Measurements from ENCODE around the gene NNMT. TPM values are rescaled to one million over a fixed set of nuclear protein-coding genes. Genes with fewer than 3 reads are reported as not detected.

The NNMT gene
- not detected in 2 replicates for total RNA-seq

DNA sequence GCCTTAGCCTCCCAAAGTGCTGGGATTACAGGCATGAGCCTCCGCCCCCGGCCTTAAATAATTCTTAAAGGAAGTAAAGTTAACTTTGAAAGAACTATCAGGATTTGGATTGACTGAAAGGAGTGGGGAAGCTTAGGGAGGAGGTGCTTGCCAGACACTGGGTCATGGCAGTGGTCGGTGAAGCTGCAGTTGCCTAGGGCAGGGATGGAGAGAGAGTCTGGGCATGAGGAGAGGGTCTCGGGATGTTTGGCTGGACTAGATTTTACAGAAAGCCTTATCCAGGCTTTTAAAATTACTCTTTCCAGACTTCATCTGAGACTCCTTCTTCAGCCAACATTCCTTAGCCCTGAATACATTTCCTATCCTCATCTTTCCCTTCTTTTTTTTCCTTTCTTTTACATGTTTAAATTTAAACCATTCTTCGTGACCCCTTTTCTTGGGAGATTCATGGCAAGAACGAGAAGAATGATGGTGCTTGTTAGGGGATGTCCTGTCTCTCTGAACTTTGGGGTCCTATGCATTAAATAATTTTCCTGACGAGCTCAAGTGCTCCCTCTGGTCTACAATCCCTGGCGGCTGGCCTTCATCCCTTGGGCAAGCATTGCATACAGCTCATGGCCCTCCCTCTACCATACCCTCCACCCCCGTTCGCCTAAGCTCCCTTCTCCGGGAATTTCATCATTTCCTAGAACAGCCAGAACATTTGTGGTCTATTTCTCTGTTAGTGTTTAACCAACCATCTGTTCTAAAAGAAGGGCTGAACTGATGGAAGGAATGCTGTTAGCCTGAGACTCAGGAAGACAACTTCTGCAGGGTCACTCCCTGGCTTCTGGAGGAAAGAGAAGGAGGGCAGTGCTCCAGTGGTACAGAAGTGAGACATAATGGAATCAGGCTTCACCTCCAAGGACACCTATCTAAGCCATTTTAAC is at the start of gene NNMT:
Gene NNMT, plus strand, starts transcription at position 724 of the 929 bp plus-strand sequence. Its CDS starts 158 bp downstream, at position 882.
- H3K36me3 Mint-ChIP-seq (ENCODE audit: low read depth) = no peaks in the 10 kb centered on the region
- no peak within 1 kb of the TSS for H3K4me3 Mint-ChIP-seq
- intact Hi-C loops (cut with micrococcal nuclease) = no loop called here
- H3K27me3 Mint-ChIP-seq = peaks cover 21% of the 10 kb centered on the region
- peaks cover 6% of the 10 kb centered on the region for H3K9me3 Mint-ChIP-seq
- no peak within 1 kb of the TSS for H3K27ac Mint-ChIP-seq
- H3K4me1 Mint-ChIP-seq = peaks cover 4% of the 10 kb centered on the region
- DNase-seq = no peak

DNA sequence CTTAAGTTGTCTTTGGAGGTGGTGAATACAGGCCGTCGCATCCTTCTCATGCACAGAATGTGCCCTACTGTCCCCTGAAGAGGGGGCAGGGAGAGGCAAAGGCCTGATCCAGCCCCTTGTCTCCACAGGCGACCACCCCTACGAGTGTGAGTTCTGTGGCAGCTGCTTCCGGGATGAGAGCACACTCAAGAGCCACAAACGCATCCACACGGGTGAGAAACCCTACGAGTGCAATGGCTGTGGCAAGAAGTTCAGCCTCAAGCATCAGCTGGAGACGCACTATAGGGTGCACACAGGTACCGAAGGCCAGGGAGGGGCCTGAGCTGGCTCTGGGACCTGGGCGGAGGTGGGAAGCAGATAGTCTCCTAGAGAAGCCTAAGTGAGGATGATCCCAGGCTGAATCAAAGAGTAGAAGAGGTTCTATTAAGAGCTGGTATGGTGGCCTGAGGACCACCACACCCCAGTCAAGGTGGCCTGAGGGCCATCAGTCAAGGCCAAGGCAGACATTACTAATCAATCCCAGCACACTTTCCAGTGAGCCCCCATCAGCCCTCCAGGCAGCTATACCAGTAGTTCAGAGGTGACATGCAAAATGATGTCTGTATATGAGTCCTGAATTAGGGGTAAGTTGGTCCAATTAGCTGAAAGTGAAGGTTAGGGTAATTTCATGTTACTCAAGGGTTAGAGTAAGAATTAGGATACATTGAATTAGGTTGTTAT is 49.0 kb upstream of the NNMT start:
- no peak overlapping the region for H3K27ac Mint-ChIP-seq
- H3K4me1 Mint-ChIP-seq = no peaks in the 10 kb centered on the region
- no peak for DNase-seq
- no peaks in the 10 kb centered on the region for H3K36me3 Mint-ChIP-seq (ENCODE audit: low read depth)
- peaks cover 3% of the 10 kb centered on the region for H3K27me3 Mint-ChIP-seq
- H3K4me3 Mint-ChIP-seq = no peak overlapping the region
- intact Hi-C loops (cut with micrococcal nuclease) = no loop called here
- H3K9me3 Mint-ChIP-seq = no peaks in the 10 kb centered on the region

DNA sequence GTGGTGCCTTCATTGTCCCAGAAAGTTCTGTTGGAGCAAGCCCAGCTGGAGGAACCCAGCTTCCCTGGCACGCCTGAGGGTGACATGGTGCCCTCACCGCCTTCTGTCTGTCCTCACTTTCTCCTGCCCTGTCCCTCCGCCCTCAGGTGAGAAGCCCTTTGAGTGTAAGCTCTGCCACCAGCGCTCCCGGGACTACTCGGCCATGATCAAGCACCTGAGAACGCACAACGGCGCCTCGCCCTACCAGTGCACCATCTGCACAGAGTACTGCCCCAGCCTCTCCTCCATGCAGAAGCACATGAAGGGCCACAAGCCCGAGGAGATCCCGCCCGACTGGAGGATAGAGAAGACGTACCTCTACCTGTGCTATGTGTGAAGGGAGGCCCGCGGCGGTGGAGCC is 46.0 kb upstream of the NNMT start:
- H3K27ac Mint-ChIP-seq = no peak overlapping the region
- intact Hi-C loops (cut with micrococcal nuclease) = no loop called here
- no peaks in the 10 kb centered on the region for H3K4me1 Mint-ChIP-seq
- H3K27me3 Mint-ChIP-seq = peaks cover 3% of the 10 kb centered on the region
- no peak for DNase-seq
- H3K9me3 Mint-ChIP-seq = no peaks in the 10 kb centered on the region
- no peaks in the 10 kb centered on the region for H3K36me3 Mint-ChIP-seq (ENCODE audit: low read depth)
- H3K4me3 Mint-ChIP-seq = no peak overlapping the region

- Mint-ChIP-seq H3K36me3 (ENCODE audit: low read depth) (no peaks in the 10 kb centered on the region), H3K4me3 (no peak overlapping the region), H3K27ac (no peak overlapping the region), H3K4me1 (no peaks in the 10 kb centered on the region), H3K27me3 (peaks cover 3% of the 10 kb centered on the region), H3K9me3 (no peaks in the 10 kb centered on the region)
- DNase-seq = no peak
- intact Hi-C loops (cut with micrococcal nuclease) = no loop called here
These were observed 45.0 kb upstream of the NNMT start for GRCh38 chr11:114250993-114251814.

DNA sequence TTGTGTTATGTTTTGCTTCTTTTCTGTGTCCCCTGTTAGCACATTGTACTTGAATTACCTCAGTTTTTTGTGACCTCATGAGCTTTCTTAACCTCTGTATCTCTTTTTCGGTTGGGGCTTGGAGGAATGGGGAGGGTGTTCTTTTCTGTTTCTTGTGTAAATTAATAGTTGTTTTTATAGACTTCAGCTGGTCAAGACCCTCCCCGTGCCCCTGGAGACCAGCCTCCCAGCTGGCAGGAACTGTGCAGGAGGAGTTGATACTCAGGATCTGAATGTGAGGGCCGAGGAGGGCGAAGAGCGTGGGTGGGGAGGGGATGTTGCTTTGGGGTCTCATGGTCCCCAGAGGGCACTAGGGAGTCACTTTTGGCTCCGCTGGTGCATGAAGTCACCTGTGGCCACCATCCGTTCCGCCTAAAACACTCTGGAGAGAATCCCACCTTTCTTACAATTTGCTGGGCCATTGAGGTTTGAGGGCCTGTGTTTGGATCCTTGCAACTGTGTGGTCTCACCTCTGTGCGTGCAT is 44.3 kb upstream of the NNMT start:
- Mint-ChIP-seq H3K36me3 (ENCODE audit: low read depth) (no peaks in the 10 kb centered on the region), H3K4me3 (no peak overlapping the region), H3K4me1 (no peaks in the 10 kb centered on the region), H3K27ac (no peak overlapping the region), H3K27me3 (no peaks in the 10 kb centered on the region), H3K9me3 (no peaks in the 10 kb centered on the region)
- intact Hi-C loops (cut with micrococcal nuclease) = no loop called here
- DNase-seq = no peak

- no peaks in the 10 kb centered on the region for H3K4me1 Mint-ChIP-seq
These were observed 43.4 kb upstream of the NNMT start for GRCh38 chr11:114252767-114253166.

DNA sequence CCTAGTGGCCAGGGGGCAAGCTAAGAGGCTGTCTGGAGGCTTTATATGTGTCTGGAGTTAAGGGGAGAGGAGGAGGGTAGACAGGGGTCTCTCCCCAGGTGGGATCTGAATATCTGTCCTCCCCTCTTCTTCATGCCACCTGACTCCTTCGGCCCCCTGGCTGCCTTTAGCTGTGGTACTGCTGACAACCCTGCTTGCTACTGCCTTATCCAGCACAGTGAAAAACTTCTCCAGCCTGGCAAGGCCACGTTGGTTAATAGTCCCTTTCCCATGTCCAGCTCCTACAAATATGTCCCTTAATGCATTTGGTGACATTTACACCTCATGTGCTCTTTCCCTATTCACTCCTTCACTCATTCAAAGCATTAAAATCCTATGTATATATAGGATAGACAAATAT is 42.4 kb upstream of the NNMT start:
- no peak for DNase-seq
- no peaks in the 10 kb centered on the region for H3K27me3 Mint-ChIP-seq
- intact Hi-C loops (cut with micrococcal nuclease) = no loop called here
- H3K27ac Mint-ChIP-seq = no peak overlapping the region
- H3K36me3 Mint-ChIP-seq (ENCODE audit: low read depth) = no peaks in the 10 kb centered on the region
- H3K9me3 Mint-ChIP-seq = no peaks in the 10 kb centered on the region
- H3K4me1 Mint-ChIP-seq = no peaks in the 10 kb centered on the region
- no peak overlapping the region for H3K4me3 Mint-ChIP-seq

More at GRCh38 chr11:114252767-114253166, 43.4 kb upstream of the NNMT start:
- Mint-ChIP-seq H3K27ac (no peak overlapping the region), H3K9me3 (no peaks in the 10 kb centered on the region), H3K36me3 (ENCODE audit: low read depth) (no peaks in the 10 kb centered on the region), H3K4me3 (no peak overlapping the region), H3K27me3 (no peaks in the 10 kb centered on the region)
- DNase-seq = no peak
- intact Hi-C loops (cut with micrococcal nuclease) = no loop called here

DNA sequence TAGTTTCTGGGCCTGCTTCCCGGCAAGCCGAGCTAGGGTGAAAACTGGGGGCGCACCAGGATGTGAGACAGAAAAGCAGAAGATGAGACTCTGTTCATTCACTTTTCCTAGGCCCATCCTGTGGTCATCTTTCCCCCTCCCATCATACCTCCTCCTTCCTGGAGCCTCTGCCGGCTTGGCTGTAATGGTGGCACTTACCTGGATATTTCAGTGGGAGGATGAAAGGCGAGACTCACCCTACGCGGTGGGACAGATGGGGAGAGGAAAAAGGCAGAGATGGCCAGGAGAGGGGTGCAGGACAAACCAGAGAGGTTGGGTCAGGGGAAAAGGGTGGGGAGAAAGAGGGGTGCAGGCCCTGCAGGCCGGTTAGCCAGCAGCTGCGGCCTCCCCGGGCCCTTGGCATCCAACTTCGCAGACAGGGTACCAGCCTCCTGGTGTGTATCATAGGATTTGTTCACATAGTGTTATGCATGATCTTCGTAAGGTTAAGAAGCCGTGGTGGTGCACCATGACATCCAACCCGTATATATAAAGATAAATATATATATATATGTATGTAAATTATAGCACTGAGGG is 41.5 kb upstream of the NNMT start:
- H3K4me3 Mint-ChIP-seq = no peak overlapping the region
- no peak overlapping the region for H3K27ac Mint-ChIP-seq
- no peak for DNase-seq
- H3K9me3 Mint-ChIP-seq = no peaks in the 10 kb centered on the region
- no peaks in the 10 kb centered on the region for H3K4me1 Mint-ChIP-seq
- intact Hi-C loops (cut with micrococcal nuclease) = no loop called here
- H3K27me3 Mint-ChIP-seq = peaks cover under 1% of the 10 kb centered on the region
- H3K36me3 Mint-ChIP-seq (ENCODE audit: low read depth) = no peaks in the 10 kb centered on the region

DNA sequence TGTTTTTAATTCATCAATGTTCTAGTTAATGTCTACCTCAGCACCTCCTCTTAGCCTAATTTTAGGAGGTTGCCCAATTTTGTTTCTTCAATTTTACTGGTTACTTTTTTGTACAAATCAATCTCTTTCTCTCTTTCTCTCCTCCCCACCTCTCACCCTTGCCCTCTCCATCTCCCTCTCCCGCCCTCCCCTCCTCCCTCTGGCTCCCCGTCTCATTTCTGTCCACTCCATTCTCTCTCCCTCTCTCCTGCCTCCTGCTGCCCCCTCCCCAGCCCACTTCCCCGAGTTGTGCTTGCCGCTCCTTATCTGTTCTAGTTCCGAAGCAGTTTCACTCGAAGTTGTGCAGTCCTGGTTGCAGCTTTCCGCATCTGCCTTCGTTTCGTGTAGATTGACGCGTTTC is 40.9 kb upstream of the NNMT start:
- no peaks in the 10 kb centered on the region for H3K4me1 Mint-ChIP-seq
- no peak overlapping the region for H3K27ac Mint-ChIP-seq
- no peaks in the 10 kb centered on the region for H3K36me3 Mint-ChIP-seq (ENCODE audit: low read depth)
- DNase-seq = no peak
- intact Hi-C loops (cut with micrococcal nuclease) = no loop called here
- no peak overlapping the region for H3K4me3 Mint-ChIP-seq
- H3K27me3 Mint-ChIP-seq = peaks cover 2% of the 10 kb centered on the region
- no peaks in the 10 kb centered on the region for H3K9me3 Mint-ChIP-seq

- H3K27me3 Mint-ChIP-seq = peaks cover 2% of the 10 kb centered on the region
- intact Hi-C loops (cut with micrococcal nuclease) = no loop called here
- H3K9me3 Mint-ChIP-seq = no peaks in the 10 kb centered on the region
- no peaks in the 10 kb centered on the region for H3K4me1 Mint-ChIP-seq
- no peaks in the 10 kb centered on the region for H3K36me3 Mint-ChIP-seq (ENCODE audit: low read depth)
- H3K4me3 Mint-ChIP-seq = no peak overlapping the region
- no peak for DNase-seq
- no peak overlapping the region for H3K27ac Mint-ChIP-seq
These were observed 39.8 kb upstream of the NNMT start for GRCh38 chr11:114256176-114256966.

DNA sequence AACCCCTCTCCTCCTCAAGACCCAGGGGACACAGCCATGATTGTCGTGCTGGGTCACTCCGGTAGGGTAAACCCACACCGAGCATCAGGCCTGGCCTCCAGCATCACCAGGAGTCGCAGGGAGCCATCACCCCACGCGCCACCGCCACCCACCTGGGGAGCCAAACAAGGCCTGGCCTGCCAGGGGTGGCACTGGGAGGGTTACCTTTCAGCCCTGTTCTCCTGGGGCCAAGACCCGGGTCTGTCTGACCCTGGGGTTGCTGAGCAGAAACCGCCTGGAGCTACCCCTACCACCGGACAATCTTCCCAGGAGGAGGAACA is 39.3 kb upstream of the NNMT start:
- H3K4me1 Mint-ChIP-seq = no peaks in the 10 kb centered on the region
- H3K27me3 Mint-ChIP-seq = peaks cover 2% of the 10 kb centered on the region
- intact Hi-C loops (cut with micrococcal nuclease) = no loop called here
- H3K9me3 Mint-ChIP-seq = no peaks in the 10 kb centered on the region
- H3K4me3 Mint-ChIP-seq = no peak overlapping the region
- no peak for DNase-seq
- H3K36me3 Mint-ChIP-seq (ENCODE audit: low read depth) = no peaks in the 10 kb centered on the region
- no peak overlapping the region for H3K27ac Mint-ChIP-seq

GRCh38 chr11:114257621-114258558 is 38.3 kb upstream of the NNMT start:
- H3K36me3 Mint-ChIP-seq (ENCODE audit: low read depth) = no peaks in the 10 kb centered on the region
- no peak overlapping the region for H3K27ac Mint-ChIP-seq
- no peaks in the 10 kb centered on the region for H3K4me1 Mint-ChIP-seq
- H3K4me3 Mint-ChIP-seq = no peak overlapping the region
- intact Hi-C loops (cut with micrococcal nuclease) = no loop called here
- DNase-seq = no peak
- H3K27me3 Mint-ChIP-seq = peaks cover 2% of the 10 kb centered on the region
- no peaks in the 10 kb centered on the region for H3K9me3 Mint-ChIP-seq
